ENCODE measurements around the gene UGT2B7. TPM values are rescaled to one million over a fixed set of nuclear protein-coding genes. Genes with fewer than 3 reads are reported as not detected.

UGT2B7 gene
- total and polyA plus RNA-seq, 11 donors: not detected

- 54 to 66% (median 60%) methylated on average over 2 of the region's 2 CpGs for WGBS, 4 donors
- intact Hi-C loops (cut with DNase I): no loop called here
- ATAC-seq: no peak
- Histone ChIP-seq H3K36me3 (no peaks in the 10 kb centered on the region), H3K27me3 (no peaks in the 10 kb centered on the region), H3K9me3 (no peaks in the 10 kb centered on the region), H3K4me3 (no peak overlapping the region), H3K4me1 (no peaks in the 10 kb centered on the region), H3K27ac (no peak overlapping the region)
- no peak for DNase-seq
- TF ChIP-seq, protein P1, sequence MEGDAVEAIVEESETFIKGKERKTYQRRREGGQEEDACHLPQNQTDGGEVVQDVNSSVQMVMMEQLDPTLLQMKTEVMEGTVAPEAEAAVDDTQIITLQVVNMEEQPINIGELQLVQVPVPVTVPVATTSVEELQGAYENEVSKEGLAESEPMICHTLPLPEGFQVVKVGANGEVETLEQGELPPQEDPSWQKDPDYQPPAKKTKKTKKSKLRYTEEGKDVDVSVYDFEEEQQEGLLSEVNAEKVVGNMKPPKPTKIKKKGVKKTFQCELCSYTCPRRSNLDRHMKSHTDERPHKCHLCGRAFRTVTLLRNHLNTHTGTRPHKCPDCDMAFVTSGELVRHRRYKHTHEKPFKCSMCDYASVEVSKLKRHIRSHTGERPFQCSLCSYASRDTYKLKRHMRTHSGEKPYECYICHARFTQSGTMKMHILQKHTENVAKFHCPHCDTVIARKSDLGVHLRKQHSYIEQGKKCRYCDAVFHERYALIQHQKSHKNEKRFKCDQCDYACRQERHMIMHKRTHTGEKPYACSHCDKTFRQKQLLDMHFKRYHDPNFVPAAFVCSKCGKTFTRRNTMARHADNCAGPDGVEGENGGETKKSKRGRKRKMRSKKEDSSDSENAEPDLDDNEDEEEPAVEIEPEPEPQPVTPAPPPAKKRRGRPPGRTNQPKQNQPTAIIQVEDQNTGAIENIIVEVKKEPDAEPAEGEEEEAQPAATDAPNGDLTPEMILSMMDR (IDR thresholded peaks at IDR 0.05): no peak
- TF ChIP-seq POLR2A (IDR thresholded peaks at IDR 0.05): no peak
Observed at GRCh38 chr4:69115851-69116213, 19.6 kb downstream of the UGT2B7 start.

- ATAC-seq: no peak
- Histone ChIP-seq H3K27ac (no peak overlapping the region), H3K27me3 (no peaks in the 10 kb centered on the region), H3K4me3 (no peak overlapping the region), H3K36me3 (no peaks in the 10 kb centered on the region), H3K9me3 (no peaks in the 10 kb centered on the region), H3K4me1 (no peaks in the 10 kb centered on the region)
- WGBS, 4 donors: 64 to 73% (median 68%) methylated on average over 10 of the region's 10 CpGs
- intact Hi-C loops (cut with DNase I): no loop called here
- no peak for DNase-seq
- TF ChIP-seq POLR2A (IDR thresholded peaks at IDR 0.05): no peak
- TF ChIP-seq, protein P1 (IDR thresholded peaks at IDR 0.05): no peak
Observed at GRCh38 chr4:69116645-69117321, 20.5 kb downstream of the UGT2B7 start.

- H3K4me1 ChIP-seq: no peaks in the 10 kb centered on the region
- no peak overlapping the region for H3K27ac ChIP-seq
- DNase-seq (no peak), ATAC-seq (no peak)
- no peaks in the 10 kb centered on the region for H3K9me3 ChIP-seq
- H3K36me3 ChIP-seq: no peaks in the 10 kb centered on the region
- intact Hi-C loops (cut with DNase I): no loop called here
- H3K4me3 ChIP-seq: no peak overlapping the region
- WGBS, 4 donors: 32 to 34% (median 33%) methylated on average over 2 of the region's 2 CpGs
- H3K27me3 ChIP-seq: no peaks in the 10 kb centered on the region
- TF ChIP-seq, protein P1 (IDR thresholded peaks at IDR 0.05): no peak
- no peak for TF ChIP-seq POLR2A (IDR thresholded peaks at IDR 0.05)
Observed at GRCh38 chr4:69120870-69121269, 24.6 kb downstream of the UGT2B7 start.

DNA sequence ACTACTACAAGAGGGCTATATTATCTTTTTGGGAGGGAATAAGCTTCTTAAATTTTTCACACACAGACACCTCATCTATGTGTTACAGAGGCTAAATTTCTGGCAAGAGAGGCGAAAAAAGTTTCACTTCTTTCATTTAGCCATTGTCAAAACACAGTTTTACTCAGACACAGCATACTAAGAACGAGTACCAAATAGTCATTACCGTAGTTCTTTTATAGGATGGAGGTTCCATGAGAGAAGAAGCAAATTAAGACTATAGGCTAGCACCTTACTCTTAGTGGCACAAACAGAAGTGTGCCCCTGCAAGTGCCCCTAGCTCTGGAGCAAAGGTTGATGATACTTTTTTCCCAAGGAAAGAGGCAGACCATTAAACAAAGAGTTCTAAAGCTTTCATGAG is 26.2 kb downstream of the UGT2B7 start:
- WGBS, 4 donors: 51 to 73% (median 54%) methylated on average over 3 of the region's 3 CpGs
- H3K27ac ChIP-seq: no peak overlapping the region
- DNase-seq: no peak
- no peaks in the 10 kb centered on the region for H3K4me1 ChIP-seq
- no peak for ATAC-seq
- no peaks in the 10 kb centered on the region for H3K36me3 ChIP-seq
- no peaks in the 10 kb centered on the region for H3K27me3 ChIP-seq
- no peak for TF ChIP-seq POLR2A (IDR thresholded peaks at IDR 0.05)
- TF ChIP-seq, protein P1 (IDR thresholded peaks at IDR 0.05): no peak
- H3K4me3 ChIP-seq: no peak overlapping the region
- intact Hi-C loops (cut with DNase I): no loop called here
- H3K9me3 ChIP-seq: no peaks in the 10 kb centered on the region
